ENCODE results near the gene ZDHHC6.

DNA sequence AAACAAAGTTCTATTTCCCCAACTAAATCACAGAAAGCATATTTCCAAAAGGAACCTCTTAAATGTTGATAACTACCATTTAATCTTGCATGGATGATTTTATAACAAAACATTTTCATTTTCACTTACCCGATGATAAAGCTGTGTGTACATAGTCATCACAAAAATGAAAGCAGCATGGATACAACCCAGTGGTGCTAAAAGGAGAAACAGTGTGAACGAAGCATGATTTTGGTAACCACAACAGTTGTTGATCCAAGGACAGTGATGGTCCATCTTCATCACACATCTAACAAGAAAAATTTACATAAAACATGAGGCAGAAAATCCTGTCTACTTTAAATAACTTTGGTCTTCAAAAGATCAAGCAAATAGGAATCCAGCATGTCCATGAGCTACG is 4.7 kb downstream of the ZDHHC6 start:
- TF ChIP-seq TARDBP (IDR thresholded peaks at IDR 0.05) (no peak), BHLHE40 (IDR thresholded peaks at IDR 0.05; ENCODE audit: borderline replicate concordance) (no peak), ELF4 (IDR thresholded peaks at IDR 0.05) (no peak), SUZ12 (IDR thresholded peaks at IDR 0.05) (no peak), FOXM1 (IDR thresholded peaks at IDR 0.05; ENCODE audit: borderline replicate concordance) (no peak), NFRKB (IDR thresholded peaks at IDR 0.05) (no peak), ZNF384 (IDR thresholded peaks at IDR 0.05) (no peak), FOXA1 (IDR thresholded peaks at IDR 0.05) (no peak), ARNT (IDR thresholded peaks at IDR 0.05) (no peak), SP1 (IDR thresholded peaks at IDR 0.05) (no peak), FOXK2 (IDR thresholded peaks at IDR 0.05) (no peak)
- TF ChIP-seq, protein P1, sequence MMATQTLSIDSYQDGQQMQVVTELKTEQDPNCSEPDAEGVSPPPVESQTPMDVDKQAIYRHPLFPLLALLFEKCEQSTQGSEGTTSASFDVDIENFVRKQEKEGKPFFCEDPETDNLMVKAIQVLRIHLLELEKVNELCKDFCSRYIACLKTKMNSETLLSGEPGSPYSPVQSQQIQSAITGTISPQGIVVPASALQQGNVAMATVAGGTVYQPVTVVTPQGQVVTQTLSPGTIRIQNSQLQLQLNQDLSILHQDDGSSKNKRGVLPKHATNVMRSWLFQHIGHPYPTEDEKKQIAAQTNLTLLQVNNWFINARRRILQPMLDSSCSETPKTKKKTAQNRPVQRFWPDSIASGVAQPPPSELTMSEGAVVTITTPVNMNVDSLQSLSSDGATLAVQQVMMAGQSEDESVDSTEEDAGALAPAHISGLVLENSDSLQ (IDR thresholded peaks at IDR 0.05): no peak

Data from HEK293T (cell line).